Large intestine (tissue), 12 donors: ENCODE results near the gene DMXL1. TPM values are rescaled to one million over a fixed set of nuclear protein-coding genes. Genes with fewer than 3 reads are reported as not detected.

Experiments
- DNase-seq, 2 donors: peaks; one replicate each; pipeline versions ENCODE4 v3.0.0 to v3.0.0-alpha.2; 2013
- H3K27ac ChIP-seq: one replicate; pipeline ENCODE4 v1.5.1; 2013; ENCODE audit warnings: low read length
- H3K27me3 ChIP-seq: 2 replicates; pipeline ENCODE4 v1.6.1; 2013; ENCODE audit warnings: low read length; ENCODE audit not compliant: control insufficient read depth, insufficient read depth
- H3K36me3 ChIP-seq: 2 replicates; pipeline ENCODE4 v1.6.1; 2013; ENCODE audit warnings: low read length; ENCODE audit not compliant: control insufficient read depth, insufficient read depth
- H3K4me1 ChIP-seq: one replicate; pipeline ENCODE4 v1.6.1; 2013; ENCODE audit warnings: low read length; ENCODE audit not compliant: control insufficient read depth, insufficient read depth
- H3K4me3 ChIP-seq: one replicate; pipeline ENCODE4 v1.5.1; 2013; ENCODE audit warnings: low read length
- H3K9me3 ChIP-seq: one replicate; pipeline ENCODE4 v1.6.1; 2013; ENCODE audit warnings: mild to moderate bottlenecking, low read depth, low read length, moderate library complexity; ENCODE audit not compliant: control insufficient read depth
- WGBS: methylation state at CpG from one replicate; pipeline ENCODE4 v1.1.5; 2013; ENCODE audit warnings: low lambda C conversion rate; ENCODE audit not compliant: insufficient coverage; 5-methylcytosine and 5-hydroxymethylcytosine counted together
- long read RNA-seq, 11 donors: transcript quantifications; one replicate each; lab custom pipeline, GENCODE V29; 2026
- polyA plus RNA-seq: library from polyadenylated mRNA; unstranded; fragments of 120-200 nt; gene quantifications from one replicate; pipeline ENCODE4 v1.2.1, GENCODE V29; 2013

The DMXL1 gene
- polyA plus RNA-seq: 27.7 TPM
- long read RNA-seq, donor 1: 0 reads
- long read RNA-seq, donor 2, partial matches to known transcripts: 0 of 1 reads
- long read RNA-seq, donor 2, other reads (novel, unspliced or antisense): 0 of 1 reads
- long read RNA-seq, donor 3, partial matches to known transcripts: 6 of 6 reads
- long read RNA-seq, donor 3, other reads (novel, unspliced or antisense): 0 of 6 reads
- long read RNA-seq, donor 4: 0 reads
- long read RNA-seq, donor 5: 0 reads
- long read RNA-seq, donor 6: 0 reads
- long read RNA-seq, donor 7: 0 reads
- long read RNA-seq, donor 8: 0 reads
- long read RNA-seq, donor 9: 0 reads
- long read RNA-seq, donor 10, partial matches to known transcripts: 0 of 1 reads
- long read RNA-seq, donor 10, other reads (novel, unspliced or antisense): 0 of 1 reads
- long read RNA-seq, donor 11: 0 reads

DNA sequence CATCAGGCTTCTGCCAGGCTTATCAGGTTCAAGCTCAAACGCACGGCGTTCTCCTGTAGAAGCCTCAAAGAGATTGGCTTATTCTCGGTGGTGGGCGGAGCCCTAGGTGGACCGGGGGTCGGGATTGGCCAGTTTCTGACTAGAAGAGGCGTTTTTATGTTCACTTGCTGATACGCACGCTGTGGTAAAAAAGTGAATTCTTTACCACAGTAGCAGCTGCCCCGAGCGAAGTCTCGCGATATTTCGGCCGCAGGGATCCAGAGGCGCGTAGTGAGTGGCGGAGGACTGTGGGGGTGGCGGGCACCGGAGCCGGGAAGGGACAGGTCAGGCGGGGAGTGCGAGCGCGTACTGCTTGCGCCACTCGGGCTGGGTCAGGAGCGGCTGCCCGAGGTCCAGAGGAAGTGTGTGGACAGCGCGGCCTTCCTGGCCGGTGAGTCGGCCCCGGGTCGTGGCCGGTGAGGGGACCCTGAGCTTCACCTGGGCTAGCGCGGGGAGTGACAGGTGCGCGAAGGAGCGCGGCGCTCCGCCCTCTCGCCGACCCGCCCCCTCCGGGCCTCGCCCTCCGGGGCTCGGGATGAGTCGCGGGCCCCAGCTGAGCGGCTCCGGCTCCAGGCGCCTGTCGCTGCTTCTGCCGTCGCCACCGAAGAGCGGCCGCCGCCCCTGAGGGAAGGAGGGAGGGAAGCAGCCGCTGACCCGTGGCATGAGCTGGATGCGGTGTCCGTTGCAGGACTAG is at the start of gene DMXL1:
TSS of gene DMXL1 (plus strand) at position 260 of the 733 bp plus-strand sequence. CDS start 483 bp downstream, outside the sequence.
- peak; percentile 99 to 100 for DNase-seq
- peaks cover 11% of the 10 kb centered on the region for H3K4me1 ChIP-seq
- no peaks in the 10 kb centered on the region for H3K9me3 ChIP-seq
- H3K36me3 ChIP-seq: no peaks in the 10 kb centered on the region
- WGBS: no CpG with 5 or more reads among the region's 68 CpGs
- H3K27ac ChIP-seq: peak within 1 kb of the TSS; percentile 94
- no peaks in the 10 kb centered on the region for H3K27me3 ChIP-seq
- peak within 1 kb of the TSS; percentile 84 for H3K4me3 ChIP-seq

GRCh38 chr5:119021149-119021732 is 49.6 kb upstream of the DMXL1 start:
- no peak for DNase-seq
- Histone ChIP-seq H3K4me1 (no peaks in the 10 kb centered on the region), H3K36me3 (no peaks in the 10 kb centered on the region), H3K9me3 (no peaks in the 10 kb centered on the region), H3K27me3 (no peaks in the 10 kb centered on the region), H3K4me3 (no peak overlapping the region), H3K27ac (no peak overlapping the region)
- 100% methylated on average over 1 of the region's 3 CpGs for WGBS

- 67% methylated on average over 2 of the region's 5 CpGs for WGBS
- Histone ChIP-seq H3K4me3 (no peak overlapping the region), H3K4me1 (no peaks in the 10 kb centered on the region), H3K9me3 (no peaks in the 10 kb centered on the region), H3K27me3 (no peaks in the 10 kb centered on the region), H3K36me3 (no peaks in the 10 kb centered on the region), H3K27ac (no peak overlapping the region)
- DNase-seq: no peak
Observed at GRCh38 chr5:119022017-119022745, 48.7 kb upstream of the DMXL1 start.

DNA sequence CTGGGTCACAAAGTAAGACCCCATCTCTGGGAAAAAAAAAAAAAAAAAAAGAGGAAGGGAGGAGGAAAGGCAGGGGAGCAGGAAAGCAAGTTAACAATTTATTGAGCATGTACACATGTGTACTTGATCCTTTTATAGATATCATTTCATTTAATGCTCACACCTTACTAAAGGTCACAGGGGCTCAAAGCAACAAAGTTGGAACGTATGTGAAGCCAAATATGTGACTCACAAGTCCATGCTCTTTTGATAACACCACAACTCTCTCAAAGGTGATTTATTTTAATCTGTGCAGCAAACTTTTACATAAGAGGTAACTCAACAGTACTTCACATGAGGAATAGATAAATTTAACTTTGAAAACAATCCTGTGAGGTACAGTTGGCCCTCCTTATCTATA is 48.1 kb upstream of the DMXL1 start:
- Histone ChIP-seq H3K27me3 (no peaks in the 10 kb centered on the region), H3K4me1 (no peaks in the 10 kb centered on the region), H3K4me3 (no peak overlapping the region), H3K9me3 (no peaks in the 10 kb centered on the region), H3K36me3 (no peaks in the 10 kb centered on the region), H3K27ac (no peak overlapping the region)
- no peak for DNase-seq
- WGBS: no CpG with 5 or more reads among the region's 1 CpG

- WGBS: 100% methylated on average over 3 of the region's 5 CpGs
- DNase-seq: no peak
- H3K4me3 ChIP-seq: no peak overlapping the region
- H3K36me3 ChIP-seq: no peaks in the 10 kb centered on the region
- no peaks in the 10 kb centered on the region for H3K9me3 ChIP-seq
- H3K27me3 ChIP-seq: no peaks in the 10 kb centered on the region
- H3K27ac ChIP-seq: no peak overlapping the region
- no peaks in the 10 kb centered on the region for H3K4me1 ChIP-seq
Observed at GRCh38 chr5:119028575-119028974, 42.3 kb upstream of the DMXL1 start.

DNA sequence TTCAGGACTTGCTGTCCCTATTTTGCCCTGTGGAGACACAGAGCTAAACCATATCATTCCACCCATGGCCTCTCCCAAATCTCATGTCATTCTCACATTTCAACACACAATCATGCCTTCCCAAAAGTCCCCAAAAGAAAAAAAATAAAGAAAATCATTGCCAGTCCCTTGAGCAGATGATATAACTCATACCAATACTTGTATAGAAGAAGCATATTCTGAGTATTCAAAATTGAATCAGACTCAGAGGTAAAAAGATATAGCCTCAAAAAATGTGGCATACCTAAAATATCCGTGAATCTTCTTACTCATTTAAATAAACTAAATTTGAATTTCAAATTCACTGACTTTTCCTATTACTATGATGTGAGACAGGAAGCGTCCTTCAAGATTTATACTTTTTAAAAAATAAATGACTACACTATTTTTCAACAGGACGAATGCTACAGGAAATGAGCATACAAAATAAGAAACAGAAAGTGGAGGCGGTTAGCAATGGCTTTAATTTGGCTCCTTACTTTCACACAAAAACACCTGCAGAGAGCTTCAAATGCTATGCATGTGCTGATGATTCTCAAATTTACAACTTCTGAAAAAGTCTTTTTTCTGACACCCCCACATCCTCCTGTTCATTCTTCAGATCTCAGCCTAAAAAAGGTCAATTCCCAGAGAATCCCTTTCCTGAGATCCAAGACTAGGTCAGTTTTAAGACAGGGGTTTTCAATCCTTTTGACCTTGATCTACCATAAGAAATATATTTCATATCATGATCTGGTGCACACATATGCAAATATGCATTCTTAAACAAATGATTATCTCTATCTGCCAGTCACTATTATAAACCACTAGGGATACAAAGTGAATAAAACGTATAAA is 39.6 kb upstream of the DMXL1 start:
- no peaks in the 10 kb centered on the region for H3K36me3 ChIP-seq
- no peak overlapping the region for H3K4me3 ChIP-seq
- H3K27ac ChIP-seq: no peak overlapping the region
- WGBS: 78% methylated on average over 5 of the region's 5 CpGs
- H3K4me1 ChIP-seq: no peaks in the 10 kb centered on the region
- no peaks in the 10 kb centered on the region for H3K9me3 ChIP-seq
- no peaks in the 10 kb centered on the region for H3K27me3 ChIP-seq
- no peak for DNase-seq

DNA sequence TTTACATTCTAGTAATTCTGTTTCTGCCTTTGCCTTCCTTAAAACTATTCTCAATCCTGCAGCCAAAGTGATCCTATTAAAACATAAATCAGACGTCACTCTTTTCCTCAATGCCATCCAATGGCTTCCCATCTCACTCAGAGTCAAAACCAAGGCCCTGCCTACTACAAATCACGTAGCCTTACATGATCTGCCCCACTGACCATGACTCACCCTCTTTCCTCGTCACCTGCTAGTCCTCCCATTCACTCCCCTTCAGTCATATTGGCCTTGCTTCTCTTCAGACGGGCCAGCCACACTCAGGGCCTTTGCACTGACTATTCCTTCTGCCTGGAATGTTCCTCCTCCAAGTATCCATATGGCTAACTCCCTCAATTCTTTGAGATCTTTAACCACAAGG is 39.0 kb upstream of the DMXL1 start:
- Histone ChIP-seq H3K27ac (no peak overlapping the region), H3K4me3 (no peak overlapping the region), H3K9me3 (no peaks in the 10 kb centered on the region), H3K4me1 (no peaks in the 10 kb centered on the region), H3K27me3 (no peaks in the 10 kb centered on the region), H3K36me3 (no peaks in the 10 kb centered on the region)
- WGBS: 100% methylated on average over 2 of the region's 4 CpGs
- no peak for DNase-seq

- no peak for DNase-seq
- no peak overlapping the region for H3K27ac ChIP-seq
- WGBS: no CpG with 5 or more reads among the region's 3 CpGs
Observed at GRCh38 chr5:119032656-119033055, 38.2 kb upstream of the DMXL1 start.

DNA sequence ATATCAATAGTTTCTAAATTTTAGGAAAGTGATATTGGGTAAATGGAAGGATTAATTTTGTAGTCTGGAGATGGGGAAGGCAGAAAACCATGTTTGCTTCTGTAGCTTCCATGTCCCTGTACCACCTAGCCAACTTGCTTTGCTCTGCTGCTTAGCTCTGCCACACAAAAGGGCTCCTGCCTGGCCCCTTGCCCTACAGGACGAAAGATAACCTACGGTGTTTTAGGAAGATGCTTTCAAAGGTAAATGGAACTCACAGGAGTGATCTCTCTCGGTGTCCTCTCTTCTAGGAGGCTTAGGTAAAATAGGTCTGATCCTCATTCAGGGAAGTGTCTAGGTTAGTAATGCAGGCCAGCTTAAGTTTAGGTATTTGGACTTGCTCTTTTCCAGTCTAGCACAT is 37.8 kb upstream of the DMXL1 start:
- Histone ChIP-seq H3K27ac (no peak overlapping the region), H3K27me3 (no peaks in the 10 kb centered on the region)

More at GRCh38 chr5:119032656-119033055, 38.2 kb upstream of the DMXL1 start:
- no peaks in the 10 kb centered on the region for H3K36me3 ChIP-seq
- no peaks in the 10 kb centered on the region for H3K4me1 ChIP-seq
- no peaks in the 10 kb centered on the region for H3K27me3 ChIP-seq
- no peak overlapping the region for H3K4me3 ChIP-seq
- H3K9me3 ChIP-seq: no peaks in the 10 kb centered on the region

More for the DNA sequence above, 37.8 kb upstream of the DMXL1 start:
- no peak for DNase-seq
- Histone ChIP-seq H3K4me1 (no peaks in the 10 kb centered on the region), H3K36me3 (no peaks in the 10 kb centered on the region), H3K9me3 (no peaks in the 10 kb centered on the region), H3K4me3 (no peak overlapping the region)
- WGBS: no CpG with 5 or more reads among the region's 3 CpGs
